GM19351 (cell line): ENCODE results near the gene FBXO44.

Experiments
- ATAC-seq: cut with Tn5 transposase; IDR thresholded peaks from one replicate; pipeline ENCODE4 v1.9.1; 2021; ENCODE audit warnings: mild to moderate bottlenecking, moderate library complexity; ENCODE audit not compliant: unreplicated experiment

FBXO44 gene

GRCh38 chr1:11685210-11685752 lies 30.6 kb downstream of the FBXO44 start:
- ATAC-seq: no peak

- no peak for ATAC-seq
Observed at GRCh38 chr1:11688506-11688905, 33.8 kb downstream of the FBXO44 start.

DNA sequence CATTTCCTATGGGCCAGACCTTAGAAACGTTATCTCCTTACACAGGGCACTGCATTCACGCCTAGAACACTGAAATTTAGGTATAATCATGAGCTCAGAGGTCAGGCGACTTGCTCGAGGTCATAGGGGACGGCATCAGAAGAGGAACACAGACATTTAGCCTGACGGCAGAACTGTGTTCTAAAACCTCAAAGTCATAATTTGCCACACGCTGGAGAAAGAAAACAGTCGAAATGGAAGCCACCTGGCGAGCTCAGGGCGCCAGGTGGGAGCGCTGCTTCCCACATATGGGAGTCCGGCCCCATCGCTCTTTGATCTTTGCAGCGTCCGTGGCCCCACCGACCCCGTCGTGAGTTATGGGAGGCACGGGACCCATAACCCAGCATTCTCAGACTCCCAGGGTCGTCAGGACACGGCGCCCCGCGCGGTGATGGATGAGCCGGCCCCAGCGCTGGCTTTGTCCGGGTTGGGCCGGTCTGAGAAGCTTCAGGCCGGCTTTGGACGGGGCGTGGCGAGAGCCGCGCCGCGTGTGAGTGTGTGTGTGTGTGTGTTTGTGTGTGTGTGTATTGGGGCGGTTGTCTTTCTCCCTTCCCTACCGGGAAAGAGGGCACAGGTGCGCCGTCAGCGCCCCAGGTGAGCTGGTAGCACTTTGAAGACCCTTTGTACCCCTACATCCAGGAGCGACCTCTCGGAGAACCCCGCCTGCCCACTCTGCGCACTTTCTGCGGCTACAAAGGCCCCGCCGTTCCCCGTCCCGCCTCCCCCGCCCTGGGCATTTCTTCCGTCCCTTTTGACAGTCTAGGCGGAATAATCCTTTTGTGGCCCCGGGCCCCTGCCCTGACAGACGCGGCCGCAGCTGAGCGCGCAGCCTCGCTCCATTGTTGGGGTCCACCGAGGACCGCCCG lies 36.0 kb downstream of the FBXO44 start:
- no peak for ATAC-seq

DNA sequence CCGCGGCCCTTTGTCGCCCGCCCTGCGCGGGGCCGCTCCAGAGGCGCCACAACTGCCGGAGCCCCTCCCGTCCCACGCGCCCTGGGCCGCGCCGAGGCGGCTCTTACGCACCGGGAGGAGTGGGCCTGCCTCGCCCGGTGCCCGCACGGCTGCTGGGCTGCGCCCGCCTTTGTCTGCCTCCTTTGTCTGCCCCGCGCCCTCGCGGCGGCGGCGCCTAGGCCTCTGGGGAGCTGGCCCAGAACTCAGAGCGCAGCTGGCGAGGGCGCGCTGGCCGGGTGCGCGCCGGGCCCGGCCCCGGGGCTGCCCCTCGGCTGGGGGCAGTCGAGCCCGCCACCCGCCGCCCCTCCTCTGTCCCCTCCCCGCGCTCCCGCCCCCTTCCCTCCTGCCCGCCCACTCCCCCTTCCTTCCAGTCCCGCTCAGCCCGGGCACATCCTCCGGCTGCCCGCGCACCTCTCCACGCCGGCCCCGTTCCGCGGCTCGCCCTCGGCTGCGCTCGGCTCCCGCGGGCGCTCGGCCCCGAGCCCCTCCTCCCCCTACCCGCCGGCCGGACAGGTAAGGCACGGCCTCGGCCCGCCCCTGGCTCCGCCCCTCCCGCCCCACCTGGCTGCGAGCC lies 36.7 kb downstream of the FBXO44 start, which contains the start of gene DRAXIN:
TSS of gene DRAXIN (plus strand) at position 409 of the 613 bp plus-strand sequence. CDS start 14,549 bp downstream, outside the sequence.
- ATAC-seq: no peak

- no peak for ATAC-seq
Observed at GRCh38 chr1:11691928-11692711, 37.4 kb downstream of the FBXO44 start.

DNA sequence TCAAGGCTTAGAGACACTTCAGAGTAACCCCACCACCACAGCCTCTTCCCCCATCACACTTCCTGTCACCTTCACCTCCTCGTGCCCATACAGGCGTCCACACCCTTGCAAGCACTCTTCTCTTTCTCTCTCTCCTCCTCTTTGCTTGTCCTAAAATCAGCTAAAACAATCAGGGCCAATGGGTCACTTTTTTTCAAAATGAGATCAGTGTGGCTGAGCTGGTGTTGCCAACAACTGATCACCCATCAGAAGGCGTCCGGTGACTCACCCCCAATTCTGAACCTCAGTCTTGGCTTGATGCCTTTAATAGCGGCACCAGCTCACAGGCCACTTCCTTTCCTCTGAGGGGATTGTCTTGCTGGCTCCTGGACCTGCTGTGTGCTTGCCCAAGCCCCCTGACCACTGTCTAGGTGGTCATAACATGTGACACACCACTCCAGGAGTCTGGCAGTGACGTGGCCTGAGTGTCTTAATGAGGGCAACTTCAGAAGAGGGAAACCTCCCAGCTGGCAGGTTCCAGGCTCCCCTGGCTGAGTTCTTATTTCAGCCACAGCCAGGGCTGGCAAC lies 38.4 kb downstream of the FBXO44 start:
- ATAC-seq: no peak

GRCh38 chr1:11693917-11694316 lies 39.2 kb downstream of the FBXO44 start:
- no peak for ATAC-seq

GRCh38 chr1:11695861-11696260 lies 41.2 kb downstream of the FBXO44 start:
- ATAC-seq: no peak

DNA sequence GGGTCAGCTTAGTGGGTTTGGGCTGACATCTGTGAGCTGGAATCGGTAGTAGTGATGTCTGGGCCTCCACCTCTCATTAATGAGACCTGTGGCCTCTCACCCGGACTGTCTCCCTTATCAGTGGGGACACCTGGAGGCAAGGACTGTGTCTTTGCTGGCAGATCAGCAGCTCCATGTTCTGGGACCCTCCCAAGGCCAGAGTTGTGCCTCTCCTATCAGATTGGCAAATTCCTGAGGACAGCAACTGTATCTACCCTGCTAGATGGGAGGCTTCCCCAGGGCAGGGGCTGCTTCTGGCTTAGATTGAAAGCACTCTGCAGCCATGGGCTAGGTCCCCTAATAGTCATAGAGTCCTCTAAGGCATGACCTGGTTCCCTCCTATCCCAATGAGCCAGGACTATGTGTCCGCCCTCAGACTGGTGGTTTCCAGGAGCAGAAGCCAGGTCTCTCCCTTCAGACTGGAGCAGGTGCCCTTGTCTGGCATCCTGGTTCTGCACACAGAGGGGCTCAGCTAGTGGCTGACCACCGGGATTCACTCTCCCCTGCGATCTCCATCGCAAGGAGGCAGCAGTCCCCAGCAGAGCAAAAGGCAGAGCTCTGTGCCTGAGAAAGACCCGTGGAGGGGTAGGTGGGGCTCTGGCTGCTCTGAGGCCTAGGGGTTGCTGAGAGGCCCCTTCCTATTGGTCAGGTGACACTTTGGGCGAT lies 42.7 kb downstream of the FBXO44 start:
- ATAC-seq: no peak

- ATAC-seq: no peak
Observed at GRCh38 chr1:11697893-11698210, 43.2 kb downstream of the FBXO44 start.

DNA sequence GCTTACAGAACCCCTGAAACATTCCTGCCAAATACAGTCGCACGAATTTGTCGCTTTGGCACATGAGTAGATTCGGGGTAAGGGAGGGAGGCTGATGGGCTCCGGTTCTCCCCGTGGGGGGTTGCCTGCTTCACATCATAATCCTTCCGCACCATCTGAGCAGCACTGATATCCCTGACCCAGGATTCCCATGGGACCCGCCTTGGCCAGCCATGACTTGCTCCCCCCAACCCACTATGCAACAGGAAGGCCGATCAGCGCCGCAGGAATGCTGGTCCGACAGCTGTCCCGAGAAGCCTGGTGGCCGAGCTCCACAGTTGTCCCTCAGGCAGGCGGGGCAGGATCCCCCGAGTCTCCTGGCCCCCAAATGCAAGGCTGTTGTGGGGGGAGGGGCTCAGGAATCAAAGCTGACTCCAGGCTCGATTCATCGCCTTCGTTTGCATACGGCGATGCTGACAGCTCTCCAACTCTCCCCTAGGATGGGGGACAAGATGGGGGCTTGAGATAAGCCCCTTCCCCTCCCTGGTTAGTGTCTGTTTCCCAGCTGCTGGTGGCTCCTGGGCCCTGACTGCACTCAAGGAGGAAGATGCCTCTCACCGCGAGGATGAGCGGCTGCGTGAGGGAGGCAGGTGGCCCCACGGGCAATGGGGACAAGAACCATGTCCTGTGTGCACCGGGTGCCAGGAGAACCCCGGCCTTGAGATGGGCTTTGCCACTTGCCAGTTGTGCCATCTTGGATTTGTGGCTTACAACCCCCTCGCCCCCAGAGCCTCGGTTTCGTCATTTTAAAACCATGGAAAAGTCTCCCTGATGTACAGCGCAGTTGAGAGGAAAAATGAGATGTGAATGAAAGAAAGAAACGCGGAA lies 46.2 kb downstream of the FBXO44 start:
- ATAC-seq: no peak

DNA sequence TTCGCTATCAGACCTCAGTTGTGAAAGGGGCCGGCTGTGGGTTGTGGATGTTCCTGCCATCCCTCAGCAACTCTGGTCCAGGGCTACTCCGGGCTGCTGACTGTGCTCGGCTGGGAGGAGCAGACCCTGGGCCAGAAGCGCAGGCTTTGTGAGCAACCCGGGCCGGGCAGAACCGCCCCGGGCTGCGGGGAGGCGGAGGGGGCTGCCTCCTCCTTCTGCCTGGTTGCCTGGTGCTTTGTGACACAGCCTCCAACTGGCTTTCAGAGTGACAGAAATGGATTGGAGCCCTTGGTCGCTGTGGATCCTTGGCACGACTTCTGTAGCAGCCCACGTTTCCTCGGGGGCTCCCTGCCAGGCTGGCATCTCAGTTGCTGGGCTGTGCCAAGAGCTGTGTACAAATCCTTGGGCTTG lies 46.9 kb downstream of the FBXO44 start:
- ATAC-seq: no peak

DNA sequence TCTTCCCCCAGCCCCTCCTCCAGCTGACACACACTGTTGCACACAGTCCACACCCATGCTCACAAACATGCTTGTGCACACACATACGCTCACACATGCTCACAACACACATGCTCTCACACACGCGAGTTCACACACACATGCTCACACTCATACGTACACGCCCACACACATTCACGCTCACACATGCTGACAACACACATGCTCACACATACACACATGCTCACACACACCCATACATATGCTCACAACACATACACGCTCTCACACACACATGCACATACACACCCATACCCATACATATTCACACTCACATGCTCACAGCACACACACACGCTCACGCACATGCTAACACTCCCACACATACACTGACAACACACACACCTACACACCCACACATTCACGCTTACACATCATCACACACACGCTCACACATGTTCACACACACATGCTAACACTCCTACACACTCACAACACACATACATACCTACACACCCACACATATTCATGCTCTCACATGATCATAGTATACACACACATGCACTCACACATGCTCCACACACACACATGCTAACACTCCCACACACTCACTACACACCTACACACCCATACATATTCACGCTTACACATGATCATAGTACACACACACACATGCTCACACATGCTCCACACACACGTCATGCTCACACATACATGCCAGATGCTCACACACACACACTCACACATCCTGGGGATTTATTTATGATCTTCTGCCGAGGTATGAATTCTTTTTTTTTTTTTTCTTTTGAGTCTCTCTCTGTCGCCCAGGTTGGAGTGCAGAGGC lies 47.5 kb downstream of the FBXO44 start:
- no peak for ATAC-seq

GRCh38 chr1:11703357-11704193 lies 48.9 kb downstream of the FBXO44 start:
- ATAC-seq: no peak

DNA sequence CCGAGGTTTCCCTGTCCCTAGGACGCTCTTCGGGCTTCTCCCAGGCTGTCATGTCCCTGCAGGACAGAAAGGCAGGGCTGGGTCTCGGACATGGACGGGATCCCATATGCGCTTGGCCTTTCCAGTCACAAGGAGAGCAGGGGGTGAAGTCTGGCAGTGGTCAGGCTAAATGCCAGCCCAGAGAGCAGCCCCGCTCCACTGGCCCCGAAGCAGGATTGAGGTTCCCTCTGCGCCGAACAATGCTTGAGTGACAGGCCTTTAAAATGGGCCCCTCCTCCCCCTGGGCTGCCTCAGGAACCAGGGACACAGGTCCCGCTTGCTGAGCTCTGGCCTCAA lies 49.5 kb downstream of the FBXO44 start:
- ATAC-seq: no peak

- ATAC-seq: no peak
Observed at GRCh38 chr1:11704691-11705475, 50.2 kb downstream of the FBXO44 start.

DNA sequence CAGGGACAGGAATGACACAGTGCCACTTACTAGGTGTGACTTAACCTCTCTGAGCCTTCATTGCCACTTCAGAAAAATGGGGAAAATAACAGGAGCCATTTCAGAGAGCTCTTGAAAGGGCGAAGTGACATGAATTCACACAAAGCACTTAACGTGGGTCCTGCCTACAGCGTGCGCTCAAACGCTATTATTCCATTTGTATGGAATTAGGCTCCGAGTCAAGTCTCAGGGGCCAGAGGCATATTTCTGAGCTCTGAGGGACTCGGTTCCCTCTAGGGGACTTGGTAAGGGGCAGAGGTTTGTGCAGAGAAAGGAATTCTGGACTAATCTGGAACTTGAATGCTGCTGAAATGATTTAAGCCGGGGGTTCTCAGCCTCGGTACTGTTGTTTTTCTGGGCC lies 50.9 kb downstream of the FBXO44 start:
- no peak for ATAC-seq
